GM19467 (cell line): ENCODE measurements around the gene TMCO5A.

Experiments
- ATAC-seq: cut with Tn5 transposase; IDR thresholded peaks from one replicate; pipeline ENCODE4 v1.9.1; 2021; ENCODE audit warnings: mild to moderate bottlenecking, moderate library complexity; ENCODE audit not compliant: unreplicated experiment

The TMCO5A gene

GRCh38 chr15:37967788-37968187 is 33.3 kb downstream of the TMCO5A start:
- ATAC-seq: no peak

GRCh38 chr15:37973856-37974255 is 39.4 kb downstream of the TMCO5A start:
- ATAC-seq: no peak

GRCh38 chr15:37978231-37978630 is 43.8 kb downstream of the TMCO5A start:
- no peak for ATAC-seq

GRCh38 chr15:37979671-37980409 is 45.4 kb downstream of the TMCO5A start:
- no peak for ATAC-seq

- ATAC-seq: no peak
Measured at GRCh38 chr15:37981201-37981600, 46.8 kb downstream of the TMCO5A start.

- no peak for ATAC-seq
Measured at GRCh38 chr15:37981775-37982174, 47.3 kb downstream of the TMCO5A start.

- no peak for ATAC-seq
Measured at GRCh38 chr15:37984368-37984767, 49.9 kb downstream of the TMCO5A start.

GRCh38 chr15:37995461-37996347 is 61.3 kb downstream of the TMCO5A start:
- no peak for ATAC-seq
